Liver (tissue), 9 donors: ENCODE data around the gene MRAS. TPM values are rescaled to one million over a fixed set of nuclear protein-coding genes. Genes with fewer than 3 reads are reported as not detected.

Experiments
- DNase-seq: peaks from one replicate; pipeline ENCODE4 v3.0.0-alpha.2; 2017; ENCODE audit warnings: low spot score
- H3K27ac ChIP-seq, 2 donors: one replicate each; pipeline ENCODE4 v1.7.0; 2013; ENCODE audit warnings: inconsistent platforms in 2 of 2, low read length in 2 of 2, control low read depth in 1 of 2, low read depth in 1 of 2, mild to moderate bottlenecking in 1 of 2
- H3K27me3 ChIP-seq, 4 donors: one replicate each; pipeline versions ENCODE4 v1.6.1 to v1.7.0; 2013; ENCODE audit warnings: low read length in 3 of 4, inconsistent platforms in 1 of 4, mild to moderate bottlenecking in 1 of 4, moderate library complexity in 1 of 4; ENCODE audit not compliant: control insufficient read depth in 4 of 4, insufficient read depth in 4 of 4
- H3K36me3 ChIP-seq, 4 donors: one replicate each; pipeline versions ENCODE4 v1.6.1 to v1.7.0; 2013; ENCODE audit warnings: low read length in 3 of 4, mild to moderate bottlenecking in 3 of 4, low read depth in 1 of 4, moderate library complexity in 1 of 4; ENCODE audit not compliant: control insufficient read depth in 4 of 4, insufficient read depth in 3 of 4
- H3K4me1 ChIP-seq, 4 donors: one replicate each; pipeline versions ENCODE4 v1.6.1 to v1.7.0; 2013; ENCODE audit warnings: low read length in 3 of 4, mild to moderate bottlenecking in 3 of 4, moderate library complexity in 1 of 4; ENCODE audit not compliant: control insufficient read depth in 4 of 4, insufficient read depth in 4 of 4
- H3K4me3 ChIP-seq, 3 donors: one replicate each; pipeline versions ENCODE4 v1.6.1 to v1.7.0; 2013; ENCODE audit warnings: low read length in 3 of 3, control low read depth in 1 of 3, low read depth in 1 of 3, mild to moderate bottlenecking in 1 of 3
- H3K9ac ChIP-seq, 2 donors: one replicate each; pipeline ENCODE4 v1.7.0; 2013; ENCODE audit warnings: low read length in 2 of 2, mild to moderate bottlenecking in 2 of 2, moderate library complexity in 2 of 2, control low read depth in 1 of 2, low read depth in 1 of 2
- H3K9me3 ChIP-seq, 4 donors: one replicate each; pipeline versions ENCODE4 v1.6.1 to v1.7.0; 2013; ENCODE audit warnings: low read length in 3 of 4; ENCODE audit not compliant: control insufficient read depth in 4 of 4
- EGR1 ChIP-seq, 2 donors: IDR thresholded peaks; 2 replicates each; pipeline ENCODE4 v1.6.1; 2016 to 2018; ENCODE audit warnings: antibody characterized with exemption in 2 of 2, low read depth in 2 of 2
- FOXA1 ChIP-seq: IDR thresholded peaks from 2 replicates; pipeline ENCODE4 v1.6.1; 2016; ENCODE audit warnings: antibody characterized with exemption
- GABPA ChIP-seq, 2 donors: IDR thresholded peaks in 1 of 2; conservative IDR thresholded peaks in 1 of 2; 2 replicates each; pipeline ENCODE4 v1.6.1; 2016; ENCODE audit warnings: antibody characterized with exemption in 2 of 2, mild to moderate bottlenecking in 1 of 2, moderate library complexity in 1 of 2
- HNF4A ChIP-seq, 2 donors: conservative IDR thresholded peaks; 2 replicates each; pipeline ENCODE4 v1.6.1; 2016; ENCODE audit warnings: antibody characterized with exemption in 2 of 2, mild to moderate bottlenecking in 2 of 2
- HNF4G ChIP-seq: IDR thresholded peaks from 2 replicates; pipeline ENCODE4 v1.6.1; 2016; ENCODE audit warnings: antibody characterized with exemption
- JUND ChIP-seq, 2 donors: IDR thresholded peaks; 2 replicates each; pipeline ENCODE4 v1.6.1; 2016; ENCODE audit warnings: antibody characterized with exemption in 2 of 2
- MAX ChIP-seq: IDR thresholded peaks from 2 replicates; pipeline ENCODE4 v1.6.1; 2016; ENCODE audit warnings: antibody characterized with exemption
- NR2F2 ChIP-seq: IDR thresholded peaks from 2 replicates; pipeline ENCODE4 v1.6.1; 2016; ENCODE audit warnings: antibody characterized with exemption
- RAD21 ChIP-seq, 2 donors: IDR thresholded peaks; 2 replicates each; pipeline ENCODE4 v1.6.1; 2016; ENCODE audit warnings: antibody characterized with exemption in 2 of 2, mild to moderate bottlenecking in 2 of 2
- REST ChIP-seq: IDR thresholded peaks from 2 replicates; pipeline ENCODE4 v1.6.1; 2016; ENCODE audit warnings: antibody characterized with exemption, mild to moderate bottlenecking
- RXRA ChIP-seq, 2 donors: IDR thresholded peaks; 2 replicates each; pipeline ENCODE4 v1.6.1; 2017 to 2018; ENCODE audit warnings: antibody characterized with exemption in 2 of 2, mild to moderate bottlenecking in 1 of 2
- TAF1 ChIP-seq: conservative IDR thresholded peaks from 2 replicates; pipeline ENCODE4 v1.6.1; 2016; ENCODE audit warnings: antibody characterized with exemption, mild to moderate bottlenecking
- YY1 ChIP-seq: IDR thresholded peaks from 2 replicates; pipeline ENCODE4 v1.6.1; 2016; ENCODE audit warnings: antibody characterized with exemption, mild to moderate bottlenecking
- ZBTB33 ChIP-seq: IDR thresholded peaks from 2 replicates; pipeline ENCODE4 v1.6.1; 2016; ENCODE audit warnings: antibody characterized with exemption
- WGBS: extraction: QIAGEN DNeasy Blood & Tissue Kit; methylation state at CpG from one replicate; pipeline ENCODE4 v1.1.7; 2013; 5-methylcytosine and 5-hydroxymethylcytosine counted together
- polyA plus RNA-seq, 2 donors: library from polyadenylated mRNA; stranded (reverse) in 1 of 2; unstranded in 1 of 2; fragments of 200-250 nt in 1 of 2; fragments of >200 nt in 1 of 2; fragmentation: Nextera tagmentation in 1 of 2; extraction: Ambion mirVana in 1 of 2; gene quantifications; one replicate each; pipeline versions ENCODE4 v1.2.1 to v1.2.3, GENCODE V29; 2013 to 2015
- total RNA-seq, 2 donors: library from RNA; depleted of rRNA; stranded (reverse); fragments of >200 nt; gene quantifications; one replicate each; pipeline ENCODE4 v1.2.3, GENCODE V29; 2014
- TF ChIP-seq, protein P1 (sequence below): IDR thresholded peaks from 2 replicates; pipeline ENCODE4 v1.6.1; 2016; ENCODE audit warnings: antibody characterized with exemption
- donor health status: healthy.
- donor health status: healthy.
- donor health status: healthy.
- donor health status: healthy.
- donor health status: healthy.

Gene MRAS
- total and polyA plus RNA-seq, 4 donors: 1.6 to 2.6 (median 1.9) TPM

DNA sequence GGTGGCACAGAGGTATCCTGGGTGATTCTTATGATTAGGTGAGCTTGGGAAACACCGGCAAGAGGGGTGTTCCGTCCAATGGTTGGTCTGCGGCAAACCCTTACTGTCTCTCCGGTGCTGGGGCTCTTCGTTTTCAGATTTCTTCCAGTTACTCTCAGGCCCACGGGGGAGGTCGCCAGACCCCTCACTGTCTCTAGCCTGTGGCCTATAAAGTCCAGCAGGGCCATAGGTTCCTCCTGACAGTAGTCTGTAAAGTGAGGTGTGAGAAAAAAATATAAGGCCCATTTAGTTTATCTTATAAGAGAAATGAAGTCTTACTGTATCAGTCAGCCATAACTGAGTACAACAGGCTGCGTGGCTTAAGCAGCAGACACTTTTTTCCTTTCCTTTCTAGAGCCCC is 87.5 kb downstream of the MRAS start:
- H3K4me3 ChIP-seq: no peak overlapping the region
- H3K4me1 ChIP-seq: peaks cover 8 to 20% (median 14%) of the 10 kb centered on the region in 4 donors
- no peak for DNase-seq
- no peak overlapping the region for H3K27ac ChIP-seq
- H3K9ac ChIP-seq: no peak overlapping the region
- 84% methylated on average over 8 of the region's 8 CpGs for WGBS
- TF ChIP-seq GABPA (IDR thresholded peaks at IDR 0.05 in 1 of 2, conservative IDR thresholded peaks at IDR 0.05 in 1 of 2) (no peak), YY1 (no peak), HNF4G (no peak), EGR1 (IDR thresholded peaks at IDR 0.05; ENCODE audit: low read depth in 2 of 2) (no peak), TAF1 (no peak), HNF4A (conservative IDR thresholded peaks at IDR 0.05) (no peak), MAX (no peak), NR2F2 (no peak), RXRA (IDR thresholded peaks at IDR 0.05) (no peak), FOXA1 (no peak), REST (no peak), ZBTB33 (no peak), RAD21 (IDR thresholded peaks at IDR 0.05) (no peak)
- TF ChIP-seq, protein P1, sequence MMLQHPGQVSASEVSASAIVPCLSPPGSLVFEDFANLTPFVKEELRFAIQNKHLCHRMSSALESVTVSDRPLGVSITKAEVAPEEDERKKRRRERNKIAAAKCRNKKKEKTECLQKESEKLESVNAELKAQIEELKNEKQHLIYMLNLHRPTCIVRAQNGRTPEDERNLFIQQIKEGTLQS: no peak
- H3K36me3 ChIP-seq: no peaks in the 10 kb centered on the region
- peaks cover 0 to 4% (median 2%) of the 10 kb centered on the region in 4 donors for H3K27me3 ChIP-seq
- no peaks in the 10 kb centered on the region for H3K9me3 ChIP-seq

GRCh38 chr3:138437281-138437680 is 88.9 kb downstream of the MRAS start:
- H3K9me3 ChIP-seq: no peaks in the 10 kb centered on the region
- no peaks in the 10 kb centered on the region for H3K36me3 ChIP-seq
- no peak for DNase-seq
- H3K9ac ChIP-seq: no peak overlapping the region
- H3K4me3 ChIP-seq: no peak overlapping the region
- H3K27me3 ChIP-seq: peaks cover 0 to 4% (median 2%) of the 10 kb centered on the region in 4 donors
- H3K4me1 ChIP-seq: peaks cover 8 to 20% (median 14%) of the 10 kb centered on the region in 4 donors
- no peak for TF ChIP-seq JUND (IDR thresholded peaks at IDR 0.05)
- no peak overlapping the region for H3K27ac ChIP-seq
- WGBS: 97% methylated on average over 6 of the region's 6 CpGs
